NCI-H446 (cell line): Measurements from ENCODE around the gene OBSCN.

Source experiments
- DNase-seq, 2 experiments: peaks; one replicate each; lab custom pipeline; 2025; lab: John Stamatoyannopoulos, UW

Gene OBSCN

GRCh38 chr1:228341814-228342626 lies 134.2 kb downstream of the OBSCN start:
- no peak for DNase-seq

GRCh38 chr1:228342627-228343190 lies 134.9 kb downstream of the OBSCN start:
- DNase-seq, result no peak

- no peak for DNase-seq
Measured at GRCh38 chr1:228343191-228343661, 135.4 kb downstream of the OBSCN start.

- DNase-seq, result no peak
Measured at GRCh38 chr1:228344631-228345072, 136.8 kb downstream of the OBSCN start.

GRCh38 chr1:228345201-228345930 lies 137.5 kb downstream of the OBSCN start:
- no peak for DNase-seq

- no peak for DNase-seq
Measured at GRCh38 chr1:228346731-228347130, 138.9 kb downstream of the OBSCN start.

GRCh38 chr1:228347181-228347580 lies 139.3 kb downstream of the OBSCN start:
- no peak for DNase-seq

DNA sequence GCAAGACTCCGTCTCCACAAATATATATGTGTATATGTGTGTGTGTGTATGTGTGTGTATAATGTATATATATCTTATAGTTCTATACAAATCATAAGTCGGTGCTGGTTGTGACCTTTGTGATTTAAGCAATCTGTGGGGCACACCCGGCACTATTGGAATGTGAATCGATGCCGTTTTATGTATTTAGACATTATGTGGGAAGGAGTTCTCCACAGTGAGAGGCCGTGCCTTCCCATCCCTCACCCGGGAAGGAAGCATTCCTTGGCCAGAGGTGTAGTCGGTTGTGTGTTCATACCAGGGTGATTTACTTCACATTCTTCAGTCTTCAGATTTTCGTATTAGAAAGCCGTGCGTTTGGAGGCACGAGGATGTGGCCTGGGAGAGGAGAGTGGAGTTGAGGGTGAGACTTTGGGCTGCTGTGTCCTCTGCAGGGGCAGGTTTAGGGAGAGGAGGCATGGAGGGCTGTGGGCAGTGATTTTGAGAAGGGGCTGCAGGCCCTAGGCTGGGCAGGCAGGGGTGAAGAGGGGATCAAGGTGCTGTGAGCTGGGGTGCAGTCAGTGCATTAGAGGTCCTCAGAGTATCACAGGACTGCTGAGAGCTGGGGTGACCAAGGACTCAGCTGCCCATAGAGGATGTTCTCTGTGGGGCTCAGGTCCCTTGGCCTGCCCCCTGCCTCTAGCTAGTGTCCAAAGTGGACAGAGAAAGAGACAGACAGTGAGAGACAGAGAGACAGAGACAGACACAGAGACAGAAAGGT lies 141.0 kb downstream of the OBSCN start:
- DNase-seq, result no peak

DNA sequence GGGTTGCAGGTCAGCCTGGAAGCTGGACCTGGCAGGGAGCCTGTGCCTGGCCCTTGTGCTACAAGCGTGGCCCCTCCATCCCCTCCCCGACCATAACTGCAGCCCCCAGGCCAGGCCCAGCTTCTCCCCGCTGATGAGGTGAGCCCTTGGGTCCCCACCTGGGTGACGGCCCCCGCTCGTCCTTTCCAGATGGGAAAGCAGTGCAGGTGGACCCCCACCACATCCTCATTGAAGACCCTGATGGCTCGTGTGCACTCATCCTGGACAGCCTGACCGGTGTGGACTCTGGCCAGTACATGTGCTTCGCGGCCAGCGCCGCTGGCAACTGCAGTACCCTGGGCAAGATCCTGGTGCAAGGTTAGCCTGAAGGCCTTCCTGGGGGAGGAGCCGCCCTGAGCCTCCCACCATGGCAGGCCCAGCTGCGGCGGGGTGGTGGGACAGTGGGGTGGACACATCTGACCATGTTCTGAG lies 141.9 kb downstream of the OBSCN start:
- DNase-seq, result no peak

DNA sequence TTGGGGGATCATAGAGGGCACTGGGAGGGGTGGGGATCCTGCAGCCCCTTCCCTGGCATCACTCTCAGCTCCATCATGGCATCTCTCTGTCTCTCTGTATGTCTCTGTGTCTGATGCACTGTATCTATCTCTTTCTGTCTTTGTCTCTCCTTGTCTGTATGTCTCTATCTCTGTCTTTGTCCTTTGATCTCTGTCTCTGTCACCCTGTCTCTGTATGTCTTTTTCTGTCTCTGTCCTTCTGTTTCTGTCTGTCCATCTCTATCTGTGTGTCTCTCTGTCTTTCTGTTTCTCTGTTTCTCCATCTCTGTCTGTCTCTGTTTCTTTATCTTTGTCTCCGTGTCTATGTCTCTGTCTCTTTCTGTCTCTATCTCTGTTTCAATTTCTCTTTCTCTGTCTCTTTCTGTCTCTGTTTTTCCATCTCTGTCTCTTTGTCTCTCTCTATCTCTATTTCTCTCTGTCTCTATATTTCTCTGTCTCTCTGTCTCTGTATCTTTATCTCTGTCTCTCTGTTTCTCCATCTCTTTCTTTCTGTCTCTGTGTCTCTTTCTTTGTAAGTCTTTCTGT lies 142.4 kb downstream of the OBSCN start:
- no peak for DNase-seq

- no peak for DNase-seq
Measured at GRCh38 chr1:228350831-228351781, 143.3 kb downstream of the OBSCN start.

DNA sequence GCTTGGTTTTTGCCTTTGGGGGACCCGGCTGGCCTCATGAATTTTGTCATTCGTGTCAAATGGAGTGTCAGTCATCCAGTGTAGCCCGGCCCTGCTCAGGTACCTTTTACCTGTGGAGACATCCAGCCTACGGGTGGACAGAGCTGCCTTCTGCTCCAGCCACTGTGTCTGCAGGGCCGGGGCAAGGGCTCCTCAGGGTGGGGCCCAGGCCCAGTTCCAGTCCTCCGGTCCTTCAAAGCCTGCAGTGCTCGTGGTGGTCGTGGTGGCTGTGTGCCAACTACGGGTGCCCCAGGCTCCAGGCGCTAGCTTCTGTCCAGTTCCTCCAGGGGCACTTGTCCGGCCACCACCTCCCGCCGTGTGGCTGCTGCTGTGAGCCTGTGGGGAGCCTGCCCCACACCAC lies 144.0 kb downstream of the OBSCN start:
- no peak for DNase-seq

GRCh38 chr1:228352677-228353481 lies 145.0 kb downstream of the OBSCN start:
- DNase-seq, result no peak

DNA sequence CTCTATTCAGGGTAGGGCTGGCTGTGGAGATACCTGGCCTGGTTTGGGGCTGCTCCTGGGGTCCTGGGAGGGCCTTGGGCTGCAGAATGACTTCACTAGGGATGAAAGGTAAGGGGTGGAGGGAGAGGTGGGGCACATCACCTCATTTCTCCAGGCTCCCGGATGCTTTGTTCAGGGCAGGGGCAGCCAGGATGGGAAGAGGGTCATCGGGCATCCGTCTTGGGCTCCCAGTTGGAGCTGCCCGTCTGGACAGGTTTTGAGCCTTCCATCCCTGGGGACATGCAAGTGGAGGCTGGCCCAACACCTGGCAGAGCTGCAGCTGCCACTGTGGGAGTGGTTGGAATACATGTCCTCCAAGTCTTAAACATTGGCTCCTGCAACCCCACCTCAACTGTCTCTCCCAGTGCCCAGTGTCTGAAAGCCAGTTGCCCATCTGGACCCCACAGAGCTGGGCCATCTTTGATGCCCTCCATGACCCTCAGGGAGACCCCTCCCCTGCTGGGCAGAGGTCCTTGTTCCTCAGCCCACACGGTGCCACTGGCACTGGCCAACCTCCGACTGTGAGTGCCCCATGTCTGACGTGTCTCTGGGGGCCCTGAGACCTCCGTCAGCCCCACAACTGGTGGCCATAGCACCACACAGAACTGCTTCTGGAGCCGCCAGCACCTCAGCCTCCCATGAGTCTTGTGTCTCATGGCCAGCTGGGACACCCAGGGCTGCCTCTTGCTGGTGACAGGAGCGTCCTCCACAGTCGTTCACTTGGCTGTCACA lies 145.9 kb downstream of the OBSCN start:
- DNase-seq, result no peak

- DNase-seq, result no peak
Measured at GRCh38 chr1:228354390-228355320, 146.8 kb downstream of the OBSCN start.

DNA sequence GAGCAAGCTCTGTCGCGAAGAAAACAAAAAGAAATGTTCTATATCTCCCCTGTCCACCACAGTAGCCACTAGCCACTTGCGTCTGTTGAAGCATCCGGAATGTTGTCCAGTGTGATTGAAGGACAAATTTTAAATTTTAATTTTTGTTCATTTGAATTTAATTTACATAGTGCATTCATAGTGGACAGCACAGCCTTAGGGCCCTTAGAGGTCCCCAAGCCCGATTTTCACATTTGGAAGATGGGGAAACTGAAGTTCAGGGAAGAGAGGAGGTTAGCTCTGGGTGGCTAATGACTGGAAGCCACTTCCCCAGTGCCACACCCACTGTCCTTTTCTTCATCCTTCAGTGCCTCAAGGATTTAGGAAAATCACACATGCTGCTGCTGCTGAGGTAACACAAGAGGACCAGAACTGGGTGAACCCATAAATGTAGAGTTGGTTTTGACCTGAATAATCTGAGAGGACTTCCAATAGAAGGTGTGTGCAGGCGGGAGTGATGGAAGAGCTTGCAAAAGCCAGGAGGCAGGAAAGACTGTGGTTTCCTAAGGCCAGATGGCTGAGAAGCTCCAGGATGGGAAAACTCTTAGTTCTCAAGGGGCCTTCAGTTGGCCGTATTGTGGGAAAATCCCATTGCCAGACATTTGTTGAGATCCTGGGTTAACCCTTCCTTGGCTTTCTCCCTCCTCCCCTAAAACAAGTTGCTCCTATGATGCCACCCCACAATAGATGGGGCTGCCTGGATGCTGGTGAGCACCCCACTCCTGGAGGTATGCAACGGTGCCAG lies 149.2 kb downstream of the OBSCN start:
- DNase-seq, result no peak
